ENCODE measurements around the gene OR4C11.

DNA sequence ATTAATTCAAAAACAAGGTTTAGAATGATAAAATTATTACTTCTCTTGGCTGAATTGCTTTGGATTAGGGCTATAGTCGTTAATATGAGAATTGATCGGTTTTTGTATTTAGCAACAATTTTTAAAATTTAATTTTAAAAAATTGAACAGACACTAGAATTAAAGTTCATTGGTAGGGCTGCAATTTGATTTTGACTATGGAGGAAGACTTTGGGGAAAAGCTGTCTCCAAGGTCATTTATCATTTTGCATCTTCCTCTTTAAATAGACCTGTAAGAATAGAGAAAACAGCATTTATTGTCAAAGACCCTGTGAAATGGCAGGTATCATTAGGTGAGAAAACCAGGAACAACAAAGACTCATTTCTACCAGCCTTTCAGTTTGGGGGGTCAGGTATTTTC, 40.6 kb upstream of the OR4C11 start, which contains the start of gene OR4S2:
- no peak for TF ChIP-seq POLR2A (IDR thresholded peaks at IDR 0.05; ENCODE audit: low read length)
- TF ChIP-seq GATA1 (IDR thresholded peaks at IDR 0.05; ENCODE audit: low read depth, low read length), result no peak

Data from erythroblast (primary cell).